ENCODE measurements around the gene ESPL1. TPM values are rescaled to one million over a fixed set of nuclear protein-coding genes. Genes with fewer than 3 reads are reported as not detected.

Gene ESPL1
- total RNA-seq, 1 donor from 2014 or later, result 0.35 TPM

DNA sequence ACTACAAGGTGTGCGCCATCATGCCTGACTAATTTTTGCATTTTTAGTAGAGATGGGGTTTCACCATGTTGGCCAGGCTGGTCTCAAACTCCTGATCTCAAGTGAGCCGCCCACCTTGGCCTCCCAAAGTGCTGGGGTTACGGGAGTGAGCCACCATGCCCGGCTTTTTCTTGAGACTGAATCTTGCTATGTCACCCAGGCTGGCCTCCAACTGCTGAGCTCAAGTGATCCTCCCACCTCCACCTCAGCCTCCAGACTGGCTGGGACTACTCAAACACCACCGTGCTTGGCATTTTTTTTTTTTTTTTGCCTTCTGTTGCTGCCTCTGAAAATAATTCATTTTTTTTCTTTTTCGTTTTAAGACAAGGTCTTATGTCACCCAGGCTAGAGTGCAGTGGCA is 8.2 kb upstream of the ESPL1 start:
- TF ChIP-seq, protein P1, sequence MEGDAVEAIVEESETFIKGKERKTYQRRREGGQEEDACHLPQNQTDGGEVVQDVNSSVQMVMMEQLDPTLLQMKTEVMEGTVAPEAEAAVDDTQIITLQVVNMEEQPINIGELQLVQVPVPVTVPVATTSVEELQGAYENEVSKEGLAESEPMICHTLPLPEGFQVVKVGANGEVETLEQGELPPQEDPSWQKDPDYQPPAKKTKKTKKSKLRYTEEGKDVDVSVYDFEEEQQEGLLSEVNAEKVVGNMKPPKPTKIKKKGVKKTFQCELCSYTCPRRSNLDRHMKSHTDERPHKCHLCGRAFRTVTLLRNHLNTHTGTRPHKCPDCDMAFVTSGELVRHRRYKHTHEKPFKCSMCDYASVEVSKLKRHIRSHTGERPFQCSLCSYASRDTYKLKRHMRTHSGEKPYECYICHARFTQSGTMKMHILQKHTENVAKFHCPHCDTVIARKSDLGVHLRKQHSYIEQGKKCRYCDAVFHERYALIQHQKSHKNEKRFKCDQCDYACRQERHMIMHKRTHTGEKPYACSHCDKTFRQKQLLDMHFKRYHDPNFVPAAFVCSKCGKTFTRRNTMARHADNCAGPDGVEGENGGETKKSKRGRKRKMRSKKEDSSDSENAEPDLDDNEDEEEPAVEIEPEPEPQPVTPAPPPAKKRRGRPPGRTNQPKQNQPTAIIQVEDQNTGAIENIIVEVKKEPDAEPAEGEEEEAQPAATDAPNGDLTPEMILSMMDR (IDR thresholded peaks at IDR 0.05), result no peak
- no peak for ATAC-seq
- intact Hi-C loops (cut with DNase I), result no loop called here

DNA sequence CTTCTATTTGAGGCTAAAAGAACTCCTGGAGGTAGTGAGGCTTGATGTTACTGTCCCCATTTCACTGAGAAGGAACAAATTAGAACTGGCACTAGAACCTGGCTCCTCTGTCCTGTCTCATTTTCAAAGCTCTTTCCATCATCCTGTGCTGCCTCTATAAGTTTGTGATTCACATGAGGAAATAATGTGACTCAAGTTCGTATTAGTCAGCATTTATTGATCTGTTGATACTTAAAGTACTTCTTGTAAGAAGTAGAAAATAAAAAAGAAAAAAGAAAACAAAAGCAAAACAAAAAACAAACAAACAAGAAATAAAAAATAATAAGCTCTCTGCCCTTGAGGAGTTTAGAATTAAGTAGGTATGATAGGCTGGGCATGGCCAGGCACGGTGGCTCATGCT is 2.3 kb upstream of the ESPL1 start:
- peaks cover 3% of the 10 kb centered on the region for H3K4me1 ChIP-seq
- H3K27me3 ChIP-seq, result no peaks in the 10 kb centered on the region
- no peaks in the 10 kb centered on the region for H3K36me3 ChIP-seq
- intact Hi-C loops (cut with DNase I), result no loop called here
- H3K9me3 ChIP-seq, result no peaks in the 10 kb centered on the region
- no peak overlapping the region for H3K27ac ChIP-seq
- TF ChIP-seq, protein P1 (IDR thresholded peaks at IDR 0.05), result no peak
- DNase-seq (no peak), ATAC-seq (no peak)
- no peak overlapping the region for H3K4me3 ChIP-seq

More for the DNA sequence above, 8.2 kb upstream of the ESPL1 start:
- no peak overlapping the region for H3K27ac ChIP-seq
- H3K4me3 ChIP-seq, result no peak overlapping the region
- H3K27me3 ChIP-seq, result no peaks in the 10 kb centered on the region
- H3K4me1 ChIP-seq, result peaks cover 7% of the 10 kb centered on the region
- no peaks in the 10 kb centered on the region for H3K36me3 ChIP-seq
- no peak for DNase-seq
- H3K9me3 ChIP-seq, result no peaks in the 10 kb centered on the region

DNA sequence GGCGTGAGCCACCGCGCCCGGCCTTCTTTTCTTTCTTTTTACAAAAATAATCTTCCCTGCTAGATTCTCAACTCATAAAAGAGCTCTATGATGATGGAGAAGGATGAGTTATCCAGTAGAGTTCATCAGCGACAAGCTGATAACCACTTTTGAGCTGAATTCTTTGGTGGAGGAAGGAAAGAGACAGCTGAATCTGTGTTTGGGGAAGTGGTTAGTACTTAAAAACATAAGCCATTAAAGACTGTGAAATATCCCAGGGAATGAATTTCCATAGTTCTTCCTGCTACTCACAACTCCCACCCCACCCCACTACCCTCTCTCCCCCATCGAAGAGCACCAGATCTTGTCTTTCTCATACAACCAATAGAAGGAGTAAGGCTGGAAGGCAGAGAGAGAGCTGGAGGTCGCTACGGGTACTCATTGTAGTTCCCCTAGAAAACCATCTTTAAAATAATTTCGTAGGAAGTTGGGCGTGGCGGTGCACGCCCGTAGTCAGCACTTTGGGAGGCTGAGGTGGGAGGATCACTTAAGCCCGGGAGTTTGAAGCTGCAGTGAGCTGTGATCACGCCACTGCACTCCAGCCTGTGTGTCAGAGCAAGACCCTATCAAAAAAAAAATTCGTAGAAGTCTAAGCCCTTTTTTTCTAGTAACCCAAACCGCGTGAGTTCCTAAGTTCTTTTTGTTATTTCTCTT is 647 bp upstream of the ESPL1 start:
- H3K4me3 ChIP-seq, result peak overlapping the region; percentile 65
- DNase-seq (no peak), ATAC-seq (peak; percentile 45)
- intact Hi-C loops (cut with DNase I), result no loop called here
- H3K4me1 ChIP-seq, result peaks cover 3% of the 10 kb centered on the region
- H3K9me3 ChIP-seq, result no peaks in the 10 kb centered on the region
- no peak overlapping the region for H3K27ac ChIP-seq
- no peaks in the 10 kb centered on the region for H3K27me3 ChIP-seq
- TF ChIP-seq, protein P1 (IDR thresholded peaks at IDR 0.05), result no peak
- no peaks in the 10 kb centered on the region for H3K36me3 ChIP-seq

DNA sequence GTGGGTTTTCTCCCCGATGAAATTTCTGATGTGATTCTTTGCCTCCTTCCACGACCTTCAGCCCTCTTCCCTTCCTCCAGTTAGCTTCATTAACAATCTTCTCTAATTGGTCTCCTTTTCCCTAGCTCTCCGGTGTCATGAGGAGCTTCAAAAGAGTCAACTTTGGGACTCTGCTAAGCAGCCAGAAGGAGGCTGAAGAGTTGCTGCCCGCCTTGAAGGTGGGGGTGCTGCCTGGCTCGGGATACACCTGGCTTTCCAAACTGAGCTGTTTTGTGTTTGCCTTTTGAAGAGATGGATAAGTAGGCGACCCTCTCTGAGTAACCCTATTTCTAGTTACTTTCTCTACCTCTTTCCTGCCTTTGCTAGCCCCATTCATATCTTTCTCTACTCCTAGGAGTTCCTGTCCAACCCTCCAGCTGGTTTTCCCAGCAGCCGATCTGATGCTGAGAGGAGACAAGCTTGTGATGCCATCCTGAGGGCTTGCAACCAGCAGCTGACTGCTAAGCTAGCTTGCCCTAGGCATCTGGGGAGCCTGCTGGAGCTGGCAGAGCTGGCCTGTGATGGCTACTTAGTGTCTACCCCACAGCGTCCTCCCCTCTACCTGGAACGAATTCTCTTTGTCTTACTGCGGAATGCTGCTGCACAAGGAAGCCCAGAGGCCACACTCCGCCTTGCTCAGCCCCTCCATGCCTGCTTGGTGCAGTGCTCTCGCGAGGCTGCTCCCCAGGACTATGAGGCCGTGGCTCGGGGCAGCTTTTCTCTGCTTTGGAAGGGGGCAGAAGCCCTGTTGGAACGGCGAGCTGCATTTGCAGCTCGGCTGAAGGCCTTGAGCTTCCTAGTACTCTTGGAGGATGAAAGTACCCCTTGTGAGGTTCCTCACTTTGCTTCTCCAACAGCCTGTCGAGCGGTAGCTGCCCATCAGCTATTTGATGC is 797 bp downstream of the ESPL1 start:
- no peaks in the 10 kb centered on the region for H3K27me3 ChIP-seq
- intact Hi-C loops (cut with DNase I), result no loop called here
- H3K4me1 ChIP-seq, result peaks cover 3% of the 10 kb centered on the region
- H3K4me3 ChIP-seq, result peak overlapping the region; percentile 65
- DNase-seq (no peak), ATAC-seq (no peak)
- H3K27ac ChIP-seq, result no peak overlapping the region
- no peaks in the 10 kb centered on the region for H3K9me3 ChIP-seq
- no peaks in the 10 kb centered on the region for H3K36me3 ChIP-seq
- TF ChIP-seq, protein P1 (IDR thresholded peaks at IDR 0.05), result no peak

DNA sequence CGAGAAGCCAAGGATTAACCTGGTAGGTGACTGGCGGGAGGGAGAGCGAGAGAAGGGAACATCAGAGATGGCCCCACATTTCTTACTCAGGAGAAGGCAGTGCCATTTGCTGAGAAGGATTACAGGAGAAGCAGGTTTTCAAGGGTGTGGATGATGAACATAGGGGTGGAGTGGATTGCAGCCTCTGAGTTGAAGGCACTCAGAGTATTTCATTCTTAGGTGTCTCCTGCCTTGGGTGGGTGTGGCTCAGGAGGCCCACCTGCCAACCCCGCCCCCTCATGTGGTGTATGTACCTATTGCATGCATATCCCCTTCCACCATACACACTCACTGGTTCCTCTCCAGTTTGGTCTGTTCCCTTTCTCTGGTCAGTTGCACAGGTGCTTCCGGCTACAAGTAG is 6.3 kb downstream of the ESPL1 start:
- Histone ChIP-seq H3K9me3 (no peaks in the 10 kb centered on the region), H3K36me3 (no peaks in the 10 kb centered on the region), H3K27me3 (no peaks in the 10 kb centered on the region), H3K27ac (no peak overlapping the region), H3K4me3 (no peak overlapping the region), H3K4me1 (no peaks in the 10 kb centered on the region)
- intact Hi-C loops (cut with DNase I), result no loop called here
- ATAC-seq, result no peak
- DNase-seq, result no peak
- TF ChIP-seq, protein P1 (IDR thresholded peaks at IDR 0.05), result no peak

All from upper lobe of right lung (tissue), 1 donor.